Measurements from ENCODE around the gene MAP3K12. TPM values are rescaled to one million over a fixed set of nuclear protein-coding genes. Genes with fewer than 3 reads are reported as not detected.

MAP3K12 gene
- total and polyA plus RNA-seq, 2 of the 4 experiments (the other 2 are of a cell fraction) = 29.0 to 52.5 TPM

GRCh38 chr12:53485955-53486735 lies 13.1 kb downstream of the MAP3K12 start:
- in situ Hi-C loops (cut with MboI; ENCODE audit: low sequenced_read_pairs) = no loop called here
- peaks cover 69% of the 10 kb centered on the region for H4K20me1 ChIP-seq (ENCODE audit: insufficient read depth, low read length)
- POLR2A ChIA-PET (ENCODE audit: unreplicated experiment) = no interaction called here

More at GRCh38 chr12:53485955-53486735, 13.1 kb downstream of the MAP3K12 start:
- Histone ChIP-seq H3K9me3 (ENCODE audit: control insufficient read depth, insufficient read depth, low read length) (no peaks in the 10 kb centered on the region), H3K36me3 (ENCODE audit: control insufficient read depth, insufficient read depth, low read length) (peaks cover 61% of the 10 kb centered on the region), H2BK5ac (ENCODE audit: low read depth, low read length, poor library complexity, severe bottlenecking) (no peak overlapping the region), H3K9me1 (ENCODE audit: insufficient read depth, low read length) (peaks cover 19% of the 10 kb centered on the region; the same call in 1 of the 2 replicates), H2AFZ (replicated peaks; ENCODE audit: low read length, poor library complexity) (no peak overlapping the region), H3K18ac (ENCODE audit: low read depth, low read length) (no peak overlapping the region), H4K5ac (ENCODE audit: low read depth, low read length) (no peak overlapping the region), H2BK15ac (ENCODE audit: low read depth, low read length) (no peak overlapping the region), H3K27me3 (ENCODE audit: control insufficient read depth, insufficient read depth, low read length) (no peaks in the 10 kb centered on the region), H4K91ac (ENCODE audit: insufficient read depth, low read depth, low read length) (no peak overlapping the region), H3K4me1 (ENCODE audit: control insufficient read depth, insufficient read depth, low read length) (peaks cover 3% of the 10 kb centered on the region), H3K23ac (ENCODE audit: low read depth, low read length) (no peak overlapping the region), H3K4ac (ENCODE audit: low read depth, low read length) (no peak overlapping the region), H3K9ac (ENCODE audit: low read depth, low read length) (no peak overlapping the region), H2BK20ac (ENCODE audit: low read depth, low read length) (no peak overlapping the region), H2AK9ac (replicated peaks; ENCODE audit: low read depth, low read length, poor library complexity) (peak overlapping the region; percentile 55), H3K79me1 (ENCODE audit: low read depth in 1 of 2, low read length in 2 of 2) (peaks cover 31 to 83% of the 10 kb centered on the region in 2 experiments), H2BK120ac (ENCODE audit: low read depth, low read length) (no peak overlapping the region), H2AK5ac (ENCODE audit: low read depth, low read length) (no peak overlapping the region), H3K4me2 (ENCODE audit: low read depth, low read length) (no peak overlapping the region), H3K4me3 (ENCODE audit: insufficient read depth, low read depth, low read length) (no peak overlapping the region), H3K27ac (ENCODE audit: insufficient read depth, low read length) (no peak overlapping the region), H3K56ac (ENCODE audit: extremely low read depth, insufficient read depth, low read length) (no peak overlapping the region), H4K8ac (ENCODE audit: low read depth in 2 of 2, low read length in 2 of 2) (no peak overlapping the region), H3K14ac (replicated peaks; ENCODE audit: low read depth, low read length) (no peak overlapping the region)
- WGBS, 2 experiments (ENCODE audit: extremely low coverage in 2 of 2, insufficient read length in 1 of 2) = no CpG with 5 or more reads among the region's 10 CpGs
- DNase-seq = no peak
- CTCF ChIA-PET = no interaction called here
- no peak for TF ChIP-seq RAD21 (IDR thresholded peaks at IDR 0.05; ENCODE audit: low read length)
- TF ChIP-seq SMC3 (IDR thresholded peaks at IDR 0.05; ENCODE audit: low read depth, low read length) = no peak
- no peak for TF ChIP-seq MAFK (IDR thresholded peaks at IDR 0.05; ENCODE audit: low read depth, low read length)
- no peak for TF ChIP-seq POLR2A (IDR thresholded peaks at IDR 0.05; ENCODE audit: low read depth, low read length)
- TF ChIP-seq RCOR1 (IDR thresholded peaks at IDR 0.05; ENCODE audit: insufficient replicate concordance, low read length) = no peak
- dilution Hi-C loops (cut with HindIII; ENCODE audit: low sequenced_read_pairs, unreplicated experiment) = no loop called here
- BruUV-seq (replicated peaks) = no TSS peak
- intact Hi-C loops (cut with micrococcal nuclease) = no loop called here
- no peak for ATAC-seq (ENCODE audit: low read depth)

Measured in IMR-90 (cell line).